ENCODE results near the gene DEPDC7.

Gene DEPDC7

DNA sequence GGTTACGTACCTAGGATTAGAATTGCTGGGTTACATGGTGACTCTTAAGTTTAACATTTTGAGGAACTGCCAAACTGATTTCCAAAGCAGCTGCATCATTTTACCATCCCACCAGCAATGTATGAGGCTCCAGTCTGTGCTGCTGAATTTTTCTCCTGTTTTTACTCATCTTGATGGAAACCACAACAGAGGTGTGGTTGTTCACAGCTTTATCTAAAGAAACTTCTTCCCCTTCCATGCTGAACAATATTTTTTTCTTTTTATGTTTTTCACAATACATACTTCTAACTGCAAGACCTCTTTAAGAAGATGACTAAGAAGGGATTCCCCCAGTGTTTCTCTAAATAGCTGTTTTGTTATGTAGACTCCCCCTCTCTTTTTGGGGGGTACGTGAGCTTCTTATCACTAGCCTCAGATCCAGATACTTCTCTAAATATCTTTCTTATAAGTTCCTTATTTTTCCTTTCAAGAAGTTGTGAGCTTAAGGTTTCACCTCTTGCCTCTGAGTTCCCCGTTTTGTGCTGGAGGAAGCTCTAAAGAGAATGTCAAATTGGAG, 47.7 kb downstream of the DEPDC7 start:
- DNase-seq = no peak

DNA sequence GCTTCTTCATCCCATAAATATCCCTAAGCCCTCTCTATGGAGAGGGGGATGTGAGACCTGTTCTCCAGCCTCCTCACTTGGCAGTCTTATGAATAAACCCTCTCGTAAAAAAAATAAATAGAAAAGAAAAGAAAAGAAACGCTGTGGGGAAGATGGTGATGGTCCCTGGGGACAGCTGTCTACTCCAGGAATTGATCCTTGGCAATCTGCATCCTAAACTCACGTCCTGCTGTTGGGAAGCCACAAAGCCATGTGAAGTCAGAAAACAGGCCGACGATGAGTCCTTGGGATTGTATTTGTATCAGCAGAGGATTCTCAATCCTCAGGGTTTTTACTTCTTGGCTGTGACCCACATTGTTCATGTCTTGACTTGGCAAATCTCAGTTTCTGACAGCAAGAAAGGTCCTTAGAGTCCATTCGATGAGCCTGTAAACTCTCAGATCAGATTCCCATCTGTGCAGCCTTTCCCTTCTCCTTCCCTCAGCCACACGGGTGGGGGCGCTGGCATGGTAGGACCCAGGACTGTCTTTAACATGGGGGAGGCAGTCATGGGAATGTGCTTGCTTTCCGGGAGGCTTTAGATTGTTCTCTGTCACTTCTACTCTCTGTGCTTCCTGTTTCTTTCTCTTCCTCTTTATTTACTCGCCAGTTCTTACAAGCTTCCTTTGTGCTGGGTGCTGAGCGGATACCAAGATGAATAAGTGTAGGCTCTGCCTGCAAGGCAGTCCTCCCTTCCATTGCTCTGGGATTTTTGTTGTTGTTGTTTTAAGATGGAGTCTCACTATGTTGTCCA, 48.6 kb downstream of the DEPDC7 start:
- no peak for DNase-seq

DNA sequence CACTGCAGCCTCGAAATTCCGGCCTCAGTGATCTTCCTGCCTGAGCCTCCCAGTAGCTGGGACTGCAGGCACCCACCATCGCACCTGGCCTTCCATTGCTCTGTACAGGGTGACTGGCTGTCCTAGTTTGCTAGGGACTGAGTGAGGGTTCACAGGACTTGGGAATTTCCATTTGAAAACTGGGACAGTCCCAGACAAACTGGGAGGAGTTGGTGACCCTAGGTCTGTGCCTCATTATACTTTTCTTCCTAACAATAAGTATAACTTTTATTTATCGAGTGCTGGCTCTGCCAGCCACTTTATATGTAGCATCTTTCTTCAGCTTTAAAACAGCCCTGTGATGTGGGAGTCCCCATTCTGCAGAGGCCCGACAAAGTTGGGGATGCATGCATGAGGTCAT, 49.2 kb downstream of the DEPDC7 start:
- no peak for DNase-seq

DNA sequence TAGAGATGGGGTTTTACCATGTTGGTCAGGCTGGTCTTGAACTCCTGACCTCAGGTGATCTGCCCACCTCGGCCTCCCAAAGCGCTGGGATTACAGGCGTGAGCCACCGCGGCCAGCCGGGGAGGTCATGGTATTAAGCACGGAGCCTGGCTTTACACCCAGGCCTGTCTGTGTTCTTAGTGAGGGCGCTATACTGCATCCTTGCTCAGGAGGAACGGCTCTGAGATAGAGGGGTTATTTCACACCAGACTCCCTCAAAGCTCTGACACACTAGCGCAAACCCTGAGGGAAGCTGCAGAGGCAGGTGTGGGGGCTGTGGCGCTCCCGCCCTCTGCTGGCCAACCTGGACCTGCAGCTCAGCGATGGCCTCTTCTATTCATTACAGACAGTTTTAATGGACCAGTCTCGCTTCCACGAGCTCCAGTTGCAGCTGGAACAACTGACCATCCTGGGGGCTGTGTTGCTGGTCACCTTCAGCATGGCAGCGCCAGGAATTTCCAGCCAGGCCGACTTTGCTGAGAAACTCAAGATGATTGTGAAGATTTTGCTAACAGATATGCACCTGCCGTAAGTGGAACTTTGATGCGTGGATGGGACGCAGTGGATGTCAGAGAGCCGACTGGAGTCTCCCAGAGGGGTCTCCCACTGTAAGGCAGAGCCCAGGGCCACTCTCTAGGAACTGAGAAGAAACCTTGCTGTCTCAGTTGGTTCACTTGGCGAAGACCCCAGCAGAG, 49.9 kb downstream of the DEPDC7 start:
- peak; percentile 32 for DNase-seq

DNA sequence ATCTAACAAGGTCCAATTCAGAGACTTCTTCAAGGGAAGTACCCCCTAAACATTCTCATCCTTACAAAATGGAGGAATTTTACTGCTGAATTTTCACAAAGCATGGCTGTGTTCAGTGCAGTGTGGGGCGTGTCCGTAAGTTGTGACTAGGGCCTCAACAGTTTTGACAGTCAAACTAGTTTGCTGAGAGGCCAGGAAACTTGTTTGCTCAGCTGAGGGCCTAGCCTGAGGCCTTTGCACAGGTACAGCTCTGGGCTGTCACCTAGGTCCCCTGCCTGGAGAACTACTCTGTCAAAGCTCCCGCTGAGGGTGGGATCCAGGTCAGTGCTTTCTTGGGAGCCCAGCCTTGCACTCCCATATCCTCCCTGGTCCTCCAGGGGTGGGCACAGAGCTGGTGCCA, 51.6 kb downstream of the DEPDC7 start:
- no peak for DNase-seq

DNA sequence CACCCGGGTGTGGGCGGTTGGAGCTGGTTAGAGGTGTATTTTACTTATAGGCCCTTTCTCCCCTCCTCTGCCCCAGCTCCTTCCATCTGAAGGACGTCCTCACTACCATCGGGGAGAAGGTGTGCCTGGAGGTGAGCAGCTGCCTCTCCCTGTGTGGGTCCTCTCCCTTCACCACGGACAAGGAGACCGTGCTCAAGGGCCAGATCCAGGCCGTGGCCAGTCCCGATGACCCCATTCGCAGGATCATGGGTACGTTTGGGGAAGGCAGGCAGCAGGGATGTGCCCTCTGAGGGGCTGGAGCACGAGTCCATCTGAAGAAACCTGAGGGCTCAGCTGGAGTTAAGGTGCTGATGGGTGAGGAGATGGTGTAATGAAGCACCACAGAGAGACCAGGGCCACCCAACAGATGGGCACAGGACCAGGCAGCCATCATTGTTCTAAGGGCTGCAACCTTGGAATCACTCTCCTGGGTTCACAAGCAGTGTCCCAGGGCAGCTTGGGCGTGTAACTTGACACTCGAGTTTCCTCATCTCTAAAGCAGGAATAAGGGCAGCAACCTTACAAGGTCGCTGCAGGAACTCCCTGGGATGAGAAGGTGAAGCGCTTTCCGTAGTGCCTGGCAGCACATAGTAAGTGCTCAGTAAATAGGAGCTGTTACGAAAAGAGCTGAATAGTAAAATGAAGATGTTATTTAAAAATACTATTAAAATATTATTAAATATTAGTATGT, 53.1 kb downstream of the DEPDC7 start:
- DNase-seq = no peak

DNA sequence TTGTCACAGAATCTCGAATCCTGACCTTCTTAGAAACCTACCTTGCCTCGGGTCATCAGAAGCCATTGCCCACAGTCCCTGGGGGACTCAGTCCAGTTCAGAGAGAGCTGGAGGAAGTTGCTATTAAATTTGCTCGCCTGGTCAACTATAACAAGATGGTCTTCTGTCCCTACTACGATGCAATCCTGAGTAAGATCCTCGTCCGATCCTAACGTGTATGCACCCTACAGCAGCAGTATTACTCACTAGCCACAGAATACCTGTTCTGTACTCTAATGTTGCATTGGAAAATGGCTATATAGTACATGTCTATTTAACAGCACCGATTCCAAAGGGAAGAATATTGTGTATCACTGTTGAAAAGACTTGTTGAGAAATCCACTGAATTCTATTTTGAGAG, 56.8 kb downstream of the DEPDC7 start:
- no peak for DNase-seq

Measured in T1000 (cell line).